HUES64 (cell line): ENCODE data around the gene RILP.

Experiments used
- H3K27ac ChIP-seq: 2 replicates; pipeline ENCODE4 v1.7.0; 2013; ENCODE audit warnings: low read depth, low read length, inconsistent platforms
- H3K27me3 ChIP-seq: 2 replicates; pipeline ENCODE4 v1.6.1; 2013; ENCODE audit warnings: mild to moderate bottlenecking, low read length; ENCODE audit not compliant: insufficient read depth
- H3K36me3 ChIP-seq: 2 replicates; pipeline ENCODE4 v1.6.1; 2013; ENCODE audit warnings: mild to moderate bottlenecking, low read length; ENCODE audit not compliant: insufficient read depth
- H3K4me1 ChIP-seq: 2 replicates; pipeline ENCODE4 v1.6.1; 2013; ENCODE audit warnings: mild to moderate bottlenecking, low read length, moderate library complexity; ENCODE audit not compliant: insufficient read depth
- H3K4me3 ChIP-seq: 2 replicates; pipeline ENCODE4 v1.5.1; 2013; ENCODE audit warnings: mild to moderate bottlenecking, low read length, moderate library complexity
- H3K9ac ChIP-seq: 2 replicates; pipeline ENCODE4 v1.6.1; 2013; ENCODE audit warnings: mild to moderate bottlenecking, low read depth, low read length
- H3K9me3 ChIP-seq: 2 replicates; pipeline ENCODE4 v1.6.1; 2013; ENCODE audit warnings: low read depth, low read length; ENCODE audit not compliant: insufficient read depth
- WGBS: fragments of 150-250, 120-280 bp; methylation state at CpG from one replicate; pipeline ENCODE4 v1.1.7; 2013; ENCODE audit warnings: missing lambda C conversion rate; 5-methylcytosine and 5-hydroxymethylcytosine counted together

Gene RILP

DNA sequence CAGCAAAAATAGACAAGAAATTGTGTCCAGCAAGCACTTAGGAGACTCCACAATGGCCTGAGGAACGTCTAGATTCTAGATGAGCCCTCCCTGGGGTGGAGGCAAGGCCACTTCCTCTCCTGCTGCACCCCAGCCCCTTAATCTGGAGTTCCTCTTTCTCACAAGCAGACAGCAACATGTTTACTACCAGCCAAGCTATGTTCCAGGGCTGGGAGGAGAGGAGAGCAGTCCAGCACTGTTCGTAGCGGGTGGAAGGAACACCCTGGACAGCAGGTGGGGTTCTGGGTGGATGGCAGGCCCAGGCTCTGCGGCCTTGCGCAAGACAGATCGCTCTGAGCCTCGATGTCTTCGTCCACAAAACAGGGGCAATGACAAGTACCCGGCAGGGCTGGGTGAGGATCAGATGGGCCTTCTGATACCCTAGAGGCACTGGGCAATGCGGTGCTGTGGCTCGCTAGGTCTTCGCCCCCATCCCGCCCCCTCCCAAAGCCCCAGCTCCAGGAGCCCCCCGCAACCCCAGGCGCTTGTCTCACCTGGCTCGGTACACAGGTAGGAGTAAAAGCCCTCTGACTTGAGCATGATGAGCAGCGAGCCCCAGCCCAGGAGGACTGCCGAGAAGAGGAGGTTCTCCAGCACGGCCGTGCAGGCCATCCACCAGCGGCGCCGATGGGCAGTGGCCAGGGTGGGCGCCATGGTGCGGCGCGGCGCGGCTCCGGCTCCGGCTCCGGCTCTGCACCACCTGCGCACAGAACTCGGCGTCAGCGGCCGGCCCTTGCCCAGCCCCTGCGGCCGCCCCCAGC is 22.3 kb downstream of the RILP start:
- peak overlapping the region; percentile 84 for H3K4me3 ChIP-seq
- H3K9me3 ChIP-seq: no peaks in the 10 kb centered on the region
- H3K9ac ChIP-seq: no peak overlapping the region
- no peak overlapping the region for H3K27ac ChIP-seq
- 30% methylated on average over 39 of the region's 39 CpGs for WGBS
- peaks cover 16% of the 10 kb centered on the region; the same call in 1 of the 2 replicates for H3K27me3 ChIP-seq
- H3K4me1 ChIP-seq: peaks cover 21% of the 10 kb centered on the region; the same call in 1 of the 2 replicates
- no peaks in the 10 kb centered on the region for H3K36me3 ChIP-seq

DNA sequence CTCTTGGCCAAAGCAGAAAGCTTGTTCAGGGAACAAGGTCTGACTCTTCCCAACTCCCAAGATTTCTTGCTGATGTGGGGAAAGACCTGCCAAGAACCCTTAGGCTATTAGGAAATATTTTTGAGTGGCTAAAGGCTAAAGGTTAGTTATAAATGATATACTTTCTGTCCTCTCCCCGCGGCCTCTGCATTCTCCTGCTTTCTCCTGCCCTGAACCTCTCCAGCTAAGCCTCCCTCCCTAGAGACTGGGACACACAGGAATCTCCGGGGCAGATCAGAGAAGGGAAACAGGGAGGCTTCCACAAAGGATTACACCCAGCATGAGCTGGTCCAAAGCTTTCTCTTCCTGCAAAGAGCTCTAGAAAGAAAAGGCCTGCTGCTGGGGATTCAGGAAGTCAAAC is 23.3 kb downstream of the RILP start:
- H3K27ac ChIP-seq: no peak overlapping the region
- no peaks in the 10 kb centered on the region for H3K36me3 ChIP-seq
- no peaks in the 10 kb centered on the region for H3K9me3 ChIP-seq
- H3K4me3 ChIP-seq: no peak overlapping the region
- peaks cover 21% of the 10 kb centered on the region; the same call in 1 of the 2 replicates for H3K4me1 ChIP-seq
- WGBS: 59% methylated on average over 3 of the region's 3 CpGs
- H3K9ac ChIP-seq: no peak overlapping the region
- H3K27me3 ChIP-seq: peaks cover 16% of the 10 kb centered on the region; the same call in 1 of the 2 replicates

DNA sequence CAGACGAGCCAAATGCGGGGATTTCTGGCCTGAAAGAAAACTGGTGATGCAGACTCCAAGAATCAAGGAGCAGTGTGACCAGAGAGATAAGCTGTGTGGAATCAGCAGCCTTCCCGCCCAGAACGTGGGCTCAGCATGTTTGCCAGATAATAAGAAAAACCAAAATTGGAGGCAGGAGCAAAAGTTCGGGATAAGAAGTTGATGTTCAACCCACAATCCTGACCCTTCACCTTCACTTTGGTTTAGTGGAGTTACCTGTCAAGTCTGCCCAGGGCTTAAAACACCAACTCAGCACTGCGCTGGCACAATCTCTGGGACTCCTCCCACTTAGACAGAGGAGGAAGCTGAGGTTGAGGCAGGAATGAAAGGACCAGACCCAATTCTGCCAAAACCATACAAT is 24.1 kb downstream of the RILP start:
- H3K36me3 ChIP-seq: no peaks in the 10 kb centered on the region
- H3K4me1 ChIP-seq: peaks cover 21% of the 10 kb centered on the region; the same call in 1 of the 2 replicates
- 90% methylated on average over 6 of the region's 6 CpGs for WGBS
- no peak overlapping the region for H3K4me3 ChIP-seq
- H3K9ac ChIP-seq: no peak overlapping the region
- peaks cover 16% of the 10 kb centered on the region; the same call in 1 of the 2 replicates for H3K27me3 ChIP-seq
- H3K27ac ChIP-seq: no peak overlapping the region
- no peaks in the 10 kb centered on the region for H3K9me3 ChIP-seq

DNA sequence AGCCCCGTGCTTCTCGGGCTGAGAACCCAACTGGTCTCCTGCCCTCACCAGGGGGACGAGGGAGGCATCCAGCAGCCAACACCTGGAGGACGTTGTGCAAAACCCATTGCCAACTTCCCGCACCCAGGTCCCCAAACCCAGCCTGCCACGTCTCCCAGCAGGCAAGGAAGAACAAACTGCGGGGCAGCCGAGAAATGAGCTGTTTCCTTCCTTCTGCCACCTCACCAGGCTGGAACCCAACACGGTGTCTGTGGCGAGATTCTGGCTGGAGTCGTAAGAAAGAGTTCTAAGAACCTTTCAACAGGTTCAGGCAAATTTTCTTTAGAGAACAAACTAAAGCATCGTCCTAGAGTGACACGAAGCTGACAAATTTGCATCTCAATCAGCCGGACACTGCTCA is 24.6 kb downstream of the RILP start:
- H3K4me1 ChIP-seq: peaks cover 21% of the 10 kb centered on the region; the same call in 1 of the 2 replicates
- no peaks in the 10 kb centered on the region for H3K9me3 ChIP-seq
- no peaks in the 10 kb centered on the region for H3K36me3 ChIP-seq
- peaks cover 14% of the 10 kb centered on the region; the same call in 1 of the 2 replicates for H3K27me3 ChIP-seq
- H3K4me3 ChIP-seq: no peak overlapping the region
- H3K9ac ChIP-seq: no peak overlapping the region; the same call in 1 of the 2 replicates
- H3K27ac ChIP-seq: no peak overlapping the region
- WGBS: 92% methylated on average over 14 of the region's 14 CpGs

DNA sequence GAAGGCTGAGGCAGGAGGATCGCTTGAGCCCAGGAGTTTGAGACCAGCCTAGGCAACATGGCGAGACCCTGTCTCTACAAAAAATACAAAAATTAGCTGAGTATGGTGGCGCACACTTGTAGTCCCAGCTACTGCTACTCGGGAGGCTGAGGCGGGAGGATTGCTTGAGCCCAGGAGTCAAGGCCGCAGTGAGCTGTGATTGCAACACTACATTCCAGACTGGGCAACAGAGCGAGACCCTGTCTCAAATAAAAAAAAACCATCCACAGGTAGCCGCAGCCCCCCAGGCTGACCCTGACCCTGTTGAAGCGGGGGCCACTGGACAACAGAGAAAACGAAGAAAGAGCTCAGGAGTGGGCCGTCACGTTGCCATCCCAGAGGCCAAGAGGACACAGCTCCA is 25.0 kb downstream of the RILP start:
- H3K9me3 ChIP-seq: no peaks in the 10 kb centered on the region
- peaks cover 21% of the 10 kb centered on the region; the same call in 1 of the 2 replicates for H3K4me1 ChIP-seq
- H3K27me3 ChIP-seq: peaks cover 10% of the 10 kb centered on the region; the same call in 1 of the 2 replicates
- no peak overlapping the region for H3K4me3 ChIP-seq
- 89% methylated on average over 12 of the region's 12 CpGs for WGBS
- H3K27ac ChIP-seq: no peak overlapping the region
- no peak overlapping the region for H3K9ac ChIP-seq
- H3K36me3 ChIP-seq: no peaks in the 10 kb centered on the region

DNA sequence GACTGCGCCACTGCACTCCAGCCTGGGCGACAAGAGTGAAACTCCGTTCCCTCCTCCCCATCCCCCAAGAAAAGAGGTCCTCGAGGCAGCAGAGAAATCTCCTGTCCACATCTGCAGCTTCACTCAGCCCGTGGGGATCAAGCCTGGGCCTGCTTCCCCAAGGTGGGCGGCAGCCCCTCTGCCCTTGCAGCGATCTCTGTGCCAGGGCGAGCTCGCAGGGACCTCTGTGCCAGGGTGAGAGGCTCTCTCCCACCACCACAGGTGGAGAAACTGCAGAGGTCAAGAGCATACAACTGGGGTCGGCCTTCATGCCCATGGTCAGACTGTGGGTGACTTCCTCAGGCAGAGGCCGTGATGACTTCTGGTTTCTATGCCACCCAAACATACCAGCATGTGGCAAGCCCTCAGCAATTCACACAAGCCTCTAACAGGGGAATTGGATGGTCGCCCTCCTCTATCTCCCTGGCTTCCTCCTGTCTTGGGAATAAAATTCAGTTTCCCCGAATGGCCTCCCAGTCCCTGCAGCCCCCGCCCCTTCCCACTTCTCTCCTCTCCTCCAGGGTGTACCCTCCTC is 26.5 kb downstream of the RILP start:
- Histone ChIP-seq H3K9ac (no peak overlapping the region), H3K27ac (no peak overlapping the region), H3K9me3 (no peaks in the 10 kb centered on the region), H3K4me1 (peaks cover 21% of the 10 kb centered on the region; the same call in 1 of the 2 replicates), H3K36me3 (no peaks in the 10 kb centered on the region), H3K4me3 (no peak overlapping the region), H3K27me3 (peaks cover 7% of the 10 kb centered on the region; the same call in 1 of the 2 replicates)
- 95% methylated on average over 14 of the region's 14 CpGs for WGBS

DNA sequence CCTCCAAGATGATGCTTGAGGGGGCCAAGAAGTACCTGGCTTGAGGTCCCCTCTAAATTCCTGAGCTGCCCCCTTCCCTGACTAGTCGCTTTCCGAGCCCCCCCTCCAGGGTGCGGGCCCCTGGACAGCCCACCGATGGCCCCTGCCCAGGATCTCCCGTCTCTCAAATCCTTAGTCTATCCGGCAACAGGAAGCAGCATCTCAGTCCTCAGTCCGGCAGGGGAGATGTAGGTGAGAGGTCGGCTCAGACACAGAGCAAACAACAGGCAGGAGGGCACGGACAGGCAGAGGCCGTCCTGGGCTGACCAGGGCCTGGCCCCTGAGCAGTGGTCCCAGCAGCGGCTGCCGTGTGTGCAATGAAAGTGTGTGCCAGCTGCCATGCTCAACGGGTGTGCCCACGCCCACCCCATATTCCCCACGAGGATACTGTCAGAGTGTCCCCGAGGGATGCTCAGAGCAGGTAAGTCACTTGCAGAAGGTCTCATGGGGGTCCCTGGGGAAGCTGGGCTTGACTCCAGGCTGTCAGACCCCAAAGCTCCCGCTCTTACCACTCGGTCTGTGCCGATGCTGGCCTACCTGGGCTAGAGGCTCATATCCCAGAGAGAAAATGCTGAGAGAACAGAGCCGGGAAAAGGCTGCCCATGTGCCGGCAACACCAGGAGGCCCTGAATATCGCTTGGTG is 28.3 kb downstream of the RILP start:
- H3K9me3 ChIP-seq: no peaks in the 10 kb centered on the region
- no peak overlapping the region for H3K9ac ChIP-seq
- peaks cover 13% of the 10 kb centered on the region; the same call in 1 of the 2 replicates for H3K4me1 ChIP-seq
- 92% methylated on average over 22 of the region's 22 CpGs for WGBS
- no peak overlapping the region for H3K27ac ChIP-seq
- no peaks in the 10 kb centered on the region for H3K27me3 ChIP-seq
- no peaks in the 10 kb centered on the region for H3K36me3 ChIP-seq
- H3K4me3 ChIP-seq: no peak overlapping the region

DNA sequence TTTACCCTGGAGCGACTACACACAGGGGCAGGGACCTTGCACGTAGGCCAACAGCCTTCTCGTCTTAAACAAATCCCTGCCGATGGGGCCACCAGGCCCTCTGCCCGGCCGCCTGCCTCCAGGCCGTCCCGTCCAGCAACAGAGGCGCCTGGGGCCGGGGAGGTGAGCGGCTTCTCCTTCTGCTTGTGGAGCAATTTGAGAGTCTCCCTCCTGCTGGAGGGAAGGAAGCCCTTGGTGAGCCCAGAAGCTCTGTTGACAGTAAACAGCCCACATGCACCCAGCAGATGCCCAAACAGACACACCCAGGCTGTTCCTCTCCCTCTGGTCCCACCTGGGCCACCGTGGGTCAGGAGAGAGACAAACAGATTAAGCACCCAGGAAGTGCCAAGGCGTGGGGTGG is 29.2 kb downstream of the RILP start:
- WGBS: 90% methylated on average over 13 of the region's 13 CpGs
- Histone ChIP-seq H3K27ac (no peak overlapping the region), H3K27me3 (no peaks in the 10 kb centered on the region), H3K9me3 (no peaks in the 10 kb centered on the region), H3K4me3 (no peak overlapping the region), H3K4me1 (peaks cover 5% of the 10 kb centered on the region; the same call in 1 of the 2 replicates), H3K36me3 (no peaks in the 10 kb centered on the region), H3K9ac (no peak overlapping the region)

DNA sequence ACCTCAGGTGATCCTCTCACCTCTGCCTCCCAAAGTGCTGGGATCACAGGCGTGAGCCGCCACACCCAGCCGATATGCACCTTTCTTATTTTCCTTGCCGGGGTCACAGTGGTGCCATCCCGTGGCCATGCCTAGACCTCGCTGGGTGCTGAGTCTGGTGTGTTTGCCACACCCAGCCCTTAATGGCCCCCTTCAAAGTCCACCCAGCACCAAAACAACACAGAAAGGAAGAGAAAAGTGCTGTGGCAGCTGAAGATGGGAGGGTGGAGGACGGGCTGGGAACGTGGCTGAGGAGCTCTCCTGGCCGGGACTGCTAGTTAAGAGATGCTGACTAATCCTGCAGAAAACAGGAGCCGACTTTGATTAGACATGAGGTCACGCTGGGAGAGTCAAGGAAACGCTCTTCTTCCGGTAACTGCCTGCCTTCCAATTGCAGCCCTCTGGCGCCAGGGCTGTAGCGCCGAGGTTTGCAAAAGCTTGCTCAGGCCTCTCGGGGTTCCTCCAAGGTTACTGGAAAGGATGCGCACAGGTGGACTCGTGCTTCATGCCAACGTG is 32.0 kb downstream of the RILP start:
- Histone ChIP-seq H3K36me3 (no peaks in the 10 kb centered on the region), H3K27ac (no peak overlapping the region)

DNA sequence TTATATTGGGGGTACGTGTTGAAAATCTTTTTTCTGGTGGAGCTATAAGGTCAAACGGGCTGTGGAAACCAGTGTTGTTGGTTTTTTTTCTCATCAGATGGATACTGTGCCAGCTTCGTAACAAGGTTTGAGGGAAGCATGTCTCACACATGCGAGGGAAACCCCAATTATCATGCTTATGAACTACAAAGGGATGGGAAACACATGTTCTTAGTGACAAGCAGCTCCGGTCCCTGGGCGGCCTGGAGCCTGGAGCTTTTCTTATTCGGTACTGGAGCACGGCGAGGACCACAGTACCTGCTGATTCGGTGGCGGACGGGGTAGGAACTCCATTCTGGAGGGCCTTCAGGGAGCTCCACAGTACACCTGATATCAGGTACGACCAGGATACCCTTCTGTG is 33.6 kb downstream of the RILP start:
- WGBS: 91% methylated on average over 13 of the region's 13 CpGs
- Histone ChIP-seq H3K4me1 (no peaks in the 10 kb centered on the region), H3K4me3 (no peak overlapping the region), H3K36me3 (0 out of 2 replicates have a peak, but pooled peaks cover 4% of the 10 kb centered on the region), H3K27ac (no peak overlapping the region), H3K9me3 (no peaks in the 10 kb centered on the region), H3K9ac (no peak overlapping the region), H3K27me3 (no peaks in the 10 kb centered on the region)

More for the DNA sequence above, 32.0 kb downstream of the RILP start:
- H3K4me1 ChIP-seq: no peaks in the 10 kb centered on the region
- H3K9ac ChIP-seq: no peak overlapping the region
- H3K9me3 ChIP-seq: no peaks in the 10 kb centered on the region
- no peak overlapping the region for H3K4me3 ChIP-seq
- no peaks in the 10 kb centered on the region for H3K27me3 ChIP-seq
- WGBS: 93% methylated on average over 20 of the region's 20 CpGs

DNA sequence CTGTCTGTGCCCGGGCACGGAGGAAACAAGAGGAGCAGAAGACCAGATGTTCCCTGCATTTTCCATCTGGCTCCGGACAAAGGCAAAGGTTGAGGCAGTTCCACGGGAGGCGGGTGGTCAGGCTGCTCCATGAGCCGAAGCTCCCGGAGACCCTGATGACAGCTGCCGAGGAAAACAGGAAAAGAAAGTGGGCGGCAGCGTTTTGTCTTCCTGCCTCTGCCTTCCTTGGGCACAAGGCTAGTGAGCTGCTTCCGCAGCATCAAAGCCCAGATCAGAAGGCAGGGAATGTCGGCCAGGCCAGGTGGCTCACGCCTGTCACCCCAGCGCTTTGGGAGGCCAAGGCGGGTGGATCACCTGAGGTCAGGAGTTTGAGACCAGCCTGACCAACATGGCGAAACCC is 37.3 kb downstream of the RILP start:
- Histone ChIP-seq H3K9ac (no peak overlapping the region), H3K27me3 (no peaks in the 10 kb centered on the region), H3K4me1 (no peaks in the 10 kb centered on the region), H3K9me3 (no peaks in the 10 kb centered on the region), H3K36me3 (0 out of 2 replicates have a peak, but pooled peaks cover 4% of the 10 kb centered on the region), H3K27ac (no peak overlapping the region), H3K4me3 (no peak overlapping the region)
- 96% methylated on average over 16 of the region's 16 CpGs for WGBS
